ENCODE results near the gene TP53INP2.

GRCh38 chr20:34751453-34751852 lies 47.3 kb downstream of the TP53INP2 start:
- no peak for TF ChIP-seq CTCF (IDR thresholded peaks at IDR 0.05)
- TF ChIP-seq POLR2A (IDR thresholded peaks at IDR 0.05) = no peak
